ENCODE measurements around the gene OR13C9.

- no peak for TF ChIP-seq ESRRG (CRISPR knock-in tag; IDR thresholded peaks at IDR 0.05)
- no peak for TF ChIP-seq PATZ1 (CRISPR knock-in tag; IDR thresholded peaks at IDR 0.05; ENCODE audit: borderline replicate concordance)
- TF ChIP-seq ZNF565 (CRISPR knock-in tag; conservative IDR thresholded peaks at IDR 0.05; ENCODE audit: low read depth) = no peak
- TF ChIP-seq ARNTL (CRISPR knock-in tag; IDR thresholded peaks at IDR 0.05; ENCODE audit: borderline replicate concordance, low read depth) = no peak
- TF ChIP-seq TCF4 (CRISPR knock-in tag; IDR thresholded peaks at IDR 0.05; ENCODE audit: borderline replicate concordance) = no peak
- no peak for TF ChIP-seq ZNF8 (CRISPR knock-in tag; IDR thresholded peaks at IDR 0.05)
Observed at GRCh38 chr9:104606152-104606551, 11.9 kb downstream of the OR13C9 start.

Measured in SK-N-SH treated with all-trans-retinoic acid at 6 μM for 48 hours (cell line).